SK-N-SH treated with all-trans-retinoic acid at 6 μM for 48 hours (cell line): ENCODE results near the gene NHSL2.

Experiments
- ATAC-seq: fragments of 200-7000 bp; cut with Tn5 transposase; 3 replicates; pipeline ENCODE4 v1.9.1; 2020; ENCODE audit warnings: mild to moderate bottlenecking, moderate library complexity
- ARNTL ChIP-seq: fragments of 450-650 bp; formaldehyde crosslinking; IDR thresholded peaks from 2 replicates; pipeline ENCODE4 v1.5.0; 2020; ENCODE audit warnings: low read depth, mild to moderate bottlenecking, moderate library complexity, borderline replicate concordance
- BACH2 ChIP-seq: fragments of 250-450 bp; sonication (Bioruptor Pico); IDR thresholded peaks from 2 replicates; pipeline ENCODE4 v1.9.0; 2021; ENCODE audit warnings: mild to moderate bottlenecking, borderline replicate concordance
- CREB5 ChIP-seq: fragments of 250-450 bp; sonication (Bioruptor Pico); IDR thresholded peaks from 2 replicates; pipeline ENCODE4 v1.5.1; 2020; ENCODE audit warnings: low read depth, mild to moderate bottlenecking, moderate library complexity
- CSRNP3 ChIP-seq: fragments of 250-450 bp; sonication (Bioruptor Pico); IDR thresholded peaks from 2 replicates; pipeline ENCODE4 v1.5.1; 2021; ENCODE audit warnings: mild to moderate bottlenecking, moderate library complexity
- ESRRG ChIP-seq: fragments of 250-450 bp; sonication (Bioruptor Pico); IDR thresholded peaks from 2 replicates; pipeline ENCODE4 v1.6.1; 2021; ENCODE audit warnings: mild to moderate bottlenecking
- GLIS3 ChIP-seq: fragments of 250-450 bp; sonication (Bioruptor Pico); IDR thresholded peaks from 2 replicates; pipeline ENCODE4 v1.5.0; 2020; ENCODE audit warnings: mild to moderate bottlenecking, moderate library complexity
- ISL1 ChIP-seq: fragments of 250-450 bp; sonication (Bioruptor Pico); IDR thresholded peaks from 2 replicates; pipeline ENCODE4 v2.1.2; 2022; ENCODE audit warnings: mild to moderate bottlenecking, moderate library complexity
- OSR1 ChIP-seq: fragments of 250-450 bp; sonication (Bioruptor Pico); IDR thresholded peaks from 2 replicates; pipeline ENCODE4 v1.8.0; 2022; ENCODE audit warnings: moderate library complexity, mild to moderate bottlenecking, inconsistent platforms
- POU6F1 ChIP-seq: fragments of 250-450 bp; sonication (Bioruptor Pico); IDR thresholded peaks from 2 replicates; pipeline ENCODE4 v1.8.0; 2021; ENCODE audit warnings: low read depth, mild to moderate bottlenecking, moderate library complexity, borderline replicate concordance
- PPARA ChIP-seq: fragments of 250-450 bp; sonication (Bioruptor Pico); IDR thresholded peaks from 2 replicates; pipeline ENCODE4 v1.5.0; 2020; ENCODE audit warnings: mild to moderate bottlenecking, borderline replicate concordance
- RARB ChIP-seq: fragments of 250-450 bp; sonication (Bioruptor Pico); IDR thresholded peaks from 2 replicates; pipeline ENCODE4 v1.8.0; 2021; ENCODE audit warnings: mild to moderate bottlenecking, moderate library complexity
- SNAI2 ChIP-seq: fragments of 250-450 bp; sonication (Bioruptor Pico); IDR thresholded peaks from 2 replicates; pipeline ENCODE4 v1.5.0; 2020; ENCODE audit warnings: mild to moderate bottlenecking, moderate library complexity
- TOX ChIP-seq: fragments of 250-450 bp; sonication (Bioruptor Pico); IDR thresholded peaks from 2 replicates; pipeline ENCODE4 v1.8.0; 2021; ENCODE audit warnings: mild to moderate bottlenecking, moderate library complexity, borderline replicate concordance
- ZC3H10 ChIP-seq: fragments of 250-450 bp; sonication (Bioruptor Pico); IDR thresholded peaks from 2 replicates; pipeline ENCODE4 v1.5.1; 2021; ENCODE audit warnings: mild to moderate bottlenecking, moderate library complexity
- ZFP3 ChIP-seq: fragments of 250-450 bp; sonication (Bioruptor Pico); IDR thresholded peaks from 2 replicates; pipeline ENCODE4 v1.5.0; 2020; ENCODE audit warnings: mild to moderate bottlenecking, moderate library complexity
- ZFP30 ChIP-seq: fragments of 450-650 bp; formaldehyde crosslinking; IDR thresholded peaks from 2 replicates; pipeline ENCODE4 v1.5.0; 2022; ENCODE audit warnings: mild to moderate bottlenecking, moderate library complexity
- ZNF565 ChIP-seq: fragments of 450-650 bp; formaldehyde crosslinking; conservative IDR thresholded peaks from 2 replicates; pipeline ENCODE4 v1.5.0; 2020; ENCODE audit warnings: low read depth, mild to moderate bottlenecking, moderate library complexity
- ZNF70 ChIP-seq: fragments of 450-650 bp; formaldehyde crosslinking; IDR thresholded peaks from 2 replicates; pipeline ENCODE4 v1.5.0; 2020; ENCODE audit warnings: mild to moderate bottlenecking, moderate library complexity
- ZNF8 ChIP-seq: fragments of 450-650 bp; formaldehyde crosslinking; IDR thresholded peaks from 2 replicates; pipeline ENCODE4 v1.5.0; 2020; ENCODE audit warnings: mild to moderate bottlenecking, moderate library complexity
- TF ChIP-seq, protein P1 (sequence below): fragments of 250-450 bp; sonication (Bioruptor Pico); IDR thresholded peaks from 2 replicates; pipeline ENCODE4 v1.8.0; 2020; ENCODE audit warnings: mild to moderate bottlenecking, moderate library complexity, borderline replicate concordance

Gene NHSL2

GRCh38 chrX:72025236-72025770 is 114.7 kb downstream of the NHSL2 start:
- no peak for TF ChIP-seq ESRRG
- TF ChIP-seq ZC3H10 (CRISPR knock-in tag) = no peak
- no peak for TF ChIP-seq OSR1
- TF ChIP-seq CREB5 = no peak
- no peak for TF ChIP-seq ZFP3
- TF ChIP-seq GLIS3 (CRISPR knock-in tag) = no peak
- TF ChIP-seq BACH2 = no peak
- no peak for TF ChIP-seq TOX

GRCh38 chrX:72026341-72027023 is 115.8 kb downstream of the NHSL2 start:
- TF ChIP-seq ZFP30 (no peak), ARNTL (no peak), CSRNP3 (CRISPR knock-in tag) (no peak), POU6F1 (CRISPR knock-in tag) (no peak), ZC3H10 (CRISPR knock-in tag) (no peak), SNAI2 (CRISPR knock-in tag) (no peak), GLIS3 (CRISPR knock-in tag) (no peak), PPARA (CRISPR knock-in tag) (no peak), ZNF565 (no peak), TOX (no peak), ZNF8 (CRISPR knock-in tag) (no peak)
- TF ChIP-seq, protein P1, sequence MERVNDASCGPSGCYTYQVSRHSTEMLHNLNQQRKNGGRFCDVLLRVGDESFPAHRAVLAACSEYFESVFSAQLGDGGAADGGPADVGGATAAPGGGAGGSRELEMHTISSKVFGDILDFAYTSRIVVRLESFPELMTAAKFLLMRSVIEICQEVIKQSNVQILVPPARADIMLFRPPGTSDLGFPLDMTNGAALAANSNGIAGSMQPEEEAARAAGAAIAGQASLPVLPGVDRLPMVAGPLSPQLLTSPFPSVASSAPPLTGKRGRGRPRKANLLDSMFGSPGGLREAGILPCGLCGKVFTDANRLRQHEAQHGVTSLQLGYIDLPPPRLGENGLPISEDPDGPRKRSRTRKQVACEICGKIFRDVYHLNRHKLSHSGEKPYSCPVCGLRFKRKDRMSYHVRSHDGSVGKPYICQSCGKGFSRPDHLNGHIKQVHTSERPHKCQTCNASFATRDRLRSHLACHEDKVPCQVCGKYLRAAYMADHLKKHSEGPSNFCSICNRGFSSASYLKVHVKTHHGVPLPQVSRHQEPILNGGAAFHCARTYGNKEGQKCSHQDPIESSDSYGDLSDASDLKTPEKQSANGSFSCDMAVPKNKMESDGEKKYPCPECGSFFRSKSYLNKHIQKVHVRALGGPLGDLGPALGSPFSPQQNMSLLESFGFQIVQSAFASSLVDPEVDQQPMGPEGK (CRISPR knock-in tag) = no peak
- ATAC-seq = no peak

More at GRCh38 chrX:72025236-72025770, 114.7 kb downstream of the NHSL2 start:
- ATAC-seq = no peak

- TF ChIP-seq OSR1 (no peak), ISL1 (CRISPR knock-in tag) (no peak)
- no peak for ATAC-seq
Observed at GRCh38 chrX:72027024-72027913, 116.6 kb downstream of the NHSL2 start.

- ATAC-seq = no peak
- no peak for TF ChIP-seq CREB5
- no peak for TF ChIP-seq ESRRG
- no peak for TF ChIP-seq ZNF70 (CRISPR knock-in tag)
- TF ChIP-seq RARB (CRISPR knock-in tag) = no peak
Observed at GRCh38 chrX:72027914-72028307, 117.3 kb downstream of the NHSL2 start.
